Mucosa of gallbladder (tissue), 1 donor: ENCODE results near the gene LMNTD2. TPM values are rescaled to one million over a fixed set of nuclear protein-coding genes. Genes with fewer than 3 reads are reported as not detected.
A peak's percentile ranks its signal among the peaks of the same experiment; 100 is the strongest.

Source experiments
- DNase-seq: peaks from one replicate; pipeline ENCODE4 v3.0.0-alpha.2; 2020; ENCODE audit warnings: low spot score
- total RNA-seq: library from RNA; stranded (reverse); gene quantifications from one replicate; pipeline ENCODE4 v1.2.1, GENCODE V29; 2021
- donor health status: DM: no; HTN: no; CAD: no.

The LMNTD2 gene
- total RNA-seq, 1 donor from 2014 or later = 7.5 TPM

GRCh38 chr11:553083-553987 lies 7.2 kb downstream of the LMNTD2 start:
- no peak for DNase-seq

GRCh38 chr11:551596-551995 lies 8.9 kb downstream of the LMNTD2 start:
- DNase-seq = no peak

- DNase-seq = no peak
Measured at GRCh38 chr11:551131-551530, 9.4 kb downstream of the LMNTD2 start.

GRCh38 chr11:550746-551085 lies 9.8 kb downstream of the LMNTD2 start:
- no peak for DNase-seq

- no peak for DNase-seq
Measured at GRCh38 chr11:550021-550745, 10.4 kb downstream of the LMNTD2 start.

- no peak for DNase-seq
Measured at GRCh38 chr11:548700-549603, 11.6 kb downstream of the LMNTD2 start.

- no peak for DNase-seq
Measured at GRCh38 chr11:545171-545570, 15.4 kb downstream of the LMNTD2 start.

- DNase-seq = no peak
Measured at GRCh38 chr11:544817-545166, 15.7 kb downstream of the LMNTD2 start.

- DNase-seq = no peak
Measured at GRCh38 chr11:541433-541885, 19.1 kb downstream of the LMNTD2 start.

- no peak for DNase-seq
Measured at GRCh38 chr11:540583-541432, 19.7 kb downstream of the LMNTD2 start.

- no peak for DNase-seq
Measured at GRCh38 chr11:539971-540481, 20.5 kb downstream of the LMNTD2 start.

GRCh38 chr11:538431-539051 lies 22.0 kb downstream of the LMNTD2 start:
- no peak for DNase-seq

- DNase-seq = no peak
Measured at GRCh38 chr11:537622-538430, 22.7 kb downstream of the LMNTD2 start.

- peak; percentile 88 for DNase-seq
Measured at GRCh38 chr11:536841-537621, 23.5 kb downstream of the LMNTD2 start, which contains the start of gene LRRC56. Gene LRRC56, plus strand, starts transcription at chr11:537527. Its CDS starts 3,158 bp downstream, at chr11:540685.

GRCh38 chr11:535519-536454 lies 24.8 kb downstream of the LMNTD2 start, which contains the start of gene HRAS:
Gene HRAS, minus strand, starts transcription at chr11:535576.
- peak; percentile 94 for DNase-seq

GRCh38 chr11:535210-535518 lies 25.4 kb downstream of the LMNTD2 start:
- no peak for DNase-seq

GRCh38 chr11:534396-535209 lies 25.9 kb downstream of the LMNTD2 start:
- no peak for DNase-seq
